Calu3 (cell line): ENCODE data around the gene SPRR4. TPM values are rescaled to one million over a fixed set of nuclear protein-coding genes. Genes with fewer than 3 reads are reported as not detected.

Source experiments
- BruUV-seq: library from RNA; stranded (reverse); fragments of 400-500 nt; replicated peaks from 2 replicates; lab custom pipeline; 2021; lab: Mats Ljungman, UMichigan
- CTCF ChIA-PET: fragments of 300-600 bp; sonication (Branson Sonifier 250); formaldehyde crosslinking; loops from one replicate; lab custom pipeline; 2022; ENCODE audit warnings: antibody characterized with exemption; lab: Charles Lee
- DNase-seq: peaks from one replicate; pipeline ENCODE4 v3.0.0; 2022
- H3K27ac Mint-ChIP-seq: one replicate; pipeline ENCODE4 v1.8.0; 2022; ENCODE audit warnings: mixed read lengths; ENCODE audit not compliant: unreplicated experiment
- H3K27me3 Mint-ChIP-seq: one replicate; pipeline ENCODE4 v1.8.0; 2022; ENCODE audit warnings: mixed read lengths; ENCODE audit not compliant: unreplicated experiment
- H3K36me3 Mint-ChIP-seq: one replicate; pipeline ENCODE4 v1.8.0; 2022; ENCODE audit warnings: mild to moderate bottlenecking, moderate library complexity, mixed read lengths; ENCODE audit not compliant: insufficient read depth, unreplicated experiment
- H3K4me1 Mint-ChIP-seq: one replicate; pipeline ENCODE4 v1.8.0; 2022; ENCODE audit warnings: mild to moderate bottlenecking, low read depth, mixed read lengths; ENCODE audit not compliant: unreplicated experiment
- H3K4me3 Mint-ChIP-seq: one replicate; pipeline ENCODE4 v1.8.0; 2022; ENCODE audit warnings: mild to moderate bottlenecking, low read depth, moderate library complexity, mixed read lengths; ENCODE audit not compliant: unreplicated experiment
- H3K9me3 Mint-ChIP-seq: one replicate; pipeline ENCODE4 v1.8.0; 2022; ENCODE audit warnings: low read depth, mixed read lengths; ENCODE audit not compliant: unreplicated experiment
- intact Hi-C: fragments of 100-400 bp; cut with micrococcal nuclease; formaldehyde crosslinking; loops from one replicate; pipeline ENCODE4 v1.10.0; 2022; ENCODE audit not compliant: unreplicated experiment
- total RNA-seq: library from RNA; stranded (reverse); gene quantifications from 2 replicates; pipeline ENCODE4 v1.2.3, GENCODE V29; 2022
- TF ChIP-seq, protein P1 (sequence below): fragments of 200-600 bp; IDR thresholded peaks from one replicate; pipeline ENCODE4 v1.8.0; 2022; ENCODE audit warnings: antibody characterized with exemption; ENCODE audit not compliant: unreplicated experiment

SPRR4 gene
- total RNA-seq, 1 experiment from 2014 or later = not detected

DNA sequence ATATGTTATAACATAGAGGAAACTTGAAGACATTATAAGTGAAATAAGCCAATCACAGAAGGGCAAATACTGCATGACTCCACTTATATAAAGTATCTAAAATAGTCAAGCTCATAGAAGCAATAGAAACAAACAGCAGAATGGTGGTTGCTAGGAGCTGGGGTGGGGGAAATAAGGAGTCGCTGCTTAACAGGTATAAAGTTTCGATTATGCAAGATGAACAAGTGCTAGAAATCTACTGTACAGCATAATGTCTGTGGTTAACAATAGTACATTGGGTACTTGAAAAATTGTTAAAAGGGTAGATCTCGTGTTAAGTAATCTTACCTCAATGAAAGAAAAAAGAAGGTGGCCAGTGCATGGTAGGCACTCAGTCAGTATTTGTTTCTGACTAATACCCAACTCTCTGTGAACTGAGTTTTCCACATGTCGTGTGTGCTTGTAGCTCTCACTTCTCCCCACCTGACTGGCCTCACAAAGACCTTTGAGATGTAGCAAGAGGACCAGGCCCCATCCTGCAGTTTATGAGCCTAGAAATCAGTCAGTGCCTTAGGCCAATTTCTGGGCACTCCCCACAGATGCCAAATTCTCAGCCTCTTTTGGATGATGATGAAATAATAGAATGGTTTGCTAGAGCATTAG is 38.2 kb upstream of the SPRR4 start:
- no peak for DNase-seq
- H3K27ac Mint-ChIP-seq = no peak overlapping the region
- BruUV-seq = no TSS peak
- intact Hi-C loops = no loop called here
- H3K36me3 Mint-ChIP-seq = no peaks in the 10 kb centered on the region
- H3K9me3 Mint-ChIP-seq = peaks cover 3% of the 10 kb centered on the region
- H3K27me3 Mint-ChIP-seq = no peaks in the 10 kb centered on the region
- H3K4me3 Mint-ChIP-seq = no peak overlapping the region
- CTCF ChIA-PET = no interaction called here
- peaks cover 22% of the 10 kb centered on the region for H3K4me1 Mint-ChIP-seq
- TF ChIP-seq, protein P1, sequence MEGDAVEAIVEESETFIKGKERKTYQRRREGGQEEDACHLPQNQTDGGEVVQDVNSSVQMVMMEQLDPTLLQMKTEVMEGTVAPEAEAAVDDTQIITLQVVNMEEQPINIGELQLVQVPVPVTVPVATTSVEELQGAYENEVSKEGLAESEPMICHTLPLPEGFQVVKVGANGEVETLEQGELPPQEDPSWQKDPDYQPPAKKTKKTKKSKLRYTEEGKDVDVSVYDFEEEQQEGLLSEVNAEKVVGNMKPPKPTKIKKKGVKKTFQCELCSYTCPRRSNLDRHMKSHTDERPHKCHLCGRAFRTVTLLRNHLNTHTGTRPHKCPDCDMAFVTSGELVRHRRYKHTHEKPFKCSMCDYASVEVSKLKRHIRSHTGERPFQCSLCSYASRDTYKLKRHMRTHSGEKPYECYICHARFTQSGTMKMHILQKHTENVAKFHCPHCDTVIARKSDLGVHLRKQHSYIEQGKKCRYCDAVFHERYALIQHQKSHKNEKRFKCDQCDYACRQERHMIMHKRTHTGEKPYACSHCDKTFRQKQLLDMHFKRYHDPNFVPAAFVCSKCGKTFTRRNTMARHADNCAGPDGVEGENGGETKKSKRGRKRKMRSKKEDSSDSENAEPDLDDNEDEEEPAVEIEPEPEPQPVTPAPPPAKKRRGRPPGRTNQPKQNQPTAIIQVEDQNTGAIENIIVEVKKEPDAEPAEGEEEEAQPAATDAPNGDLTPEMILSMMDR = no peak

DNA sequence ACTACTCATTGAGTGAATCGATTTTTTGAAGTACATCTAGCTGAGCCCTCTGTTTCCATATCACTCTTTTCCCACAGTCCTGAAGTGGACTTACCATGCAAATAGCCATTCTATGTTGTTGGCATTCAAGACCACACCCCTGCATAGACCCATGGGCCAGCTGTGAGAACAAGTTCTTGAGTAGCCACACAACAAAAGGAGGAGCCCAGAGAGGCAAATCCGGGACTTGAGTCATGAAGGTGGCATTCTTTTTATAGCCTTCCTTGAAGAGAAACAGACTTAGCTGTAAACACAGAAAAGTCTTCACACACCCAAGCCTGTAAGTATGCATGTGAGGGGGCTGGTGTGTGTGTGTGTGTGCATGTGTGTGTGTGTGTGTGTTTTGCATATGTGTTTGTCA is 37.3 kb upstream of the SPRR4 start:
- Mint-ChIP-seq H3K27me3 (no peaks in the 10 kb centered on the region), H3K27ac (no peak overlapping the region), H3K9me3 (peaks cover 3% of the 10 kb centered on the region), H3K36me3 (no peaks in the 10 kb centered on the region), H3K4me3 (no peak overlapping the region), H3K4me1 (peaks cover 21% of the 10 kb centered on the region)
- TF ChIP-seq, protein P1 = no peak
- intact Hi-C loops = no loop called here
- no peak for DNase-seq
- BruUV-seq = no TSS peak
- CTCF ChIA-PET = interaction anchor here (0.9 to 2.3 kb wide), 2 partner anchors 13 to 21 kb away, joined by 3 to 7 read pairs; no protein-coding TSS in a partner anchor

DNA sequence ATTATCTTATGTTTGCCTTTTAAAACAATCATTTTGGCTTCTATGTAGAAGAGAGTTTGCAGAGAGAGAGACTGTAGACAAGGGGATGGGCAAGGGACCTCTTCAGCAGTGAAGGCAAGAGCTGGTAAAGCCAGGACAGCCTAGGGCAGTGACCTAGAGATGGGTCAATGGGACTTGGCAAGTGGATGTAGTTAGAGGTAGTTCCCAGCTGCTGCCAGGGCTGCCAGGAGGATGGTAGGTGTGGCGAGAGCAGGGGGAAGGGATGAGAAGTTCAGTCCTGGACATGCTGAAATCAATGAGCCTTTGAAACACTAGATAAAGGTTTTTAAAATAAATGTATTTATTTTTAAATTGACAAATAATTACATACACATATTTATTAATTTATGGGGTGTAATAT is 29.8 kb upstream of the SPRR4 start:
- H3K4me1 Mint-ChIP-seq = no peaks in the 10 kb centered on the region
- CTCF ChIA-PET = no interaction called here
- H3K4me3 Mint-ChIP-seq = no peak overlapping the region
- H3K9me3 Mint-ChIP-seq = peaks cover 4% of the 10 kb centered on the region
- no peaks in the 10 kb centered on the region for H3K36me3 Mint-ChIP-seq
- no peak for DNase-seq
- no peak overlapping the region for H3K27ac Mint-ChIP-seq
- BruUV-seq = no TSS peak
- H3K27me3 Mint-ChIP-seq = peaks cover 15% of the 10 kb centered on the region
- TF ChIP-seq, protein P1 = no peak
- intact Hi-C loops = no loop called here

DNA sequence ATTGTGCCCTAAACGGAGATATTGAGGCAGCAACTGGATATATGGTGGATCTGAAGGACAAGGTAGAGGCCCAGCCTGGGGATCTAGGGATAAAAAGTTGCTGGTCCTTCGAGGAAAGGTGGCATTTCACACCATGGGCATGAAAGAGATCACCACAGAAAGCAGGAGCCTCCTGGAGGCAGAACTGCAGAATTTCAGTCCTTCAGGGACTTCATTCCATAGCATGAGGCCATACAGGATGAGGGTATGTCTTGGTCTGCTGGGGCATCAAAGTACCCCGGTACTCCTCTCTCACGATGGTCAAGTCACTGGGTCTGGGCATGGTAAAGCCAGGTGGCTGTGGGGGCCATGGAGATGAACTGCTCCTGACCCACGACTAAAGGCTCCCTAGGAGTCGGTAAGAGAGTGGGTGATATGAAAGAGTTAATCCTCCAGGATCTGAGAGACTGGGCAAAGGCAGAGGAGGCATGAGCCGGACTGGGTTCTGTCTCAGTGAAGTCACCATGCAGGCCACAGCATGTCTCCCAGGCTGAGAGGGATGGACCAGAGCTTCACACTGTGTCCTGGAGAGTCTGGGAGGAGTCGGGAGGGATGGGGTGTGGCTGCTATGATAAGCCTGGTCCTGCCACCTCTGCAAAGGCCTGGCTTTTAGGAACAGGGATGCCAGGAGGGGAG is 29.3 kb upstream of the SPRR4 start:
- intact Hi-C loops = no loop called here
- TF ChIP-seq, protein P1 = no peak
- no peak for DNase-seq

More for the DNA sequence above, 29.3 kb upstream of the SPRR4 start:
- BruUV-seq = no TSS peak
- Mint-ChIP-seq H3K27ac (no peak overlapping the region), H3K36me3 (no peaks in the 10 kb centered on the region), H3K27me3 (peaks cover 15% of the 10 kb centered on the region), H3K4me1 (no peaks in the 10 kb centered on the region), H3K9me3 (peaks cover 4% of the 10 kb centered on the region), H3K4me3 (no peak overlapping the region)
- CTCF ChIA-PET = no interaction called here
